ENCODE data around the gene PRR3. TPM values are rescaled to one million over a fixed set of nuclear protein-coding genes. Genes with fewer than 3 reads are reported as not detected.

Gene PRR3
- total and polyA plus RNA-seq, 9 of the 15 experiments (the other 6 are each of a cell fraction or from before 2014, with no cell fraction given) = 23.5 to 59.6 (median 28.8) TPM

DNA sequence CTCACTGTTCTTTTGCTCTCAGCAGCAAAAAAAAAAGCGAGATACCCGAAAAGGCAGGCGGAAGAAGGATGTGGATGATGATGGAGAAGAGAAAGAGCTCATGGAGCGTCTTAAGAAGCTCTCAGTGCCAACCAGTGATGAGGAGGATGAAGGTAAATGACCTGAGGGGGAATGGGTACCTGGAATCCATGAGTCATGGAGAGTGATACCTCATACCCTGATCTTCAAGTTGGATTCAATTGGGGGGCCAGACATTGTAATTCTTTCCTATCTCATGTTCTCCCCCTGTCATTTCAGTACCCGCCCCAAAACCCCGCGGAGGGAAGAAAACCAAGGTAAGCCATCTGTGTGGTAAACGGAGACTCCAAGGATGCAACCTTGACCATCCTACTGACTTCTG lies 21.0 kb downstream of the PRR3 start:
- in situ Hi-C loops (cut with MboI) (no loop called here), intact Hi-C loops (cut with micrococcal nuclease) (no loop called here)
- BruUV-seq (replicated peaks) = no TSS peak
- no peak overlapping the region for H3K9ac ChIP-seq (ENCODE audit: insufficient read depth in 1 of 2, low read depth in 2 of 2, low read length in 2 of 2)
- H3K4me2 ChIP-seq (ENCODE audit: insufficient read depth, low read length) = no peak overlapping the region
- CTCF ChIA-PET (ENCODE audit: low intra/inter-chr PET ratio) = no interaction called here
- H3K4me3 ChIP-seq = no peak overlapping the region
- H3K79me2 ChIP-seq (ENCODE audit: control insufficient read depth, insufficient read depth, low read length) = peaks cover 43% of the 10 kb centered on the region
- no peaks in the 10 kb centered on the region for H3K27me3 ChIP-seq (ENCODE audit: control insufficient read depth in 2 of 2, insufficient read depth in 2 of 2, low read length in 2 of 2)
- WGBS (ENCODE audit: insufficient coverage, low coverage, missing lambda C conversion rate) = 100% methylated on average over 6 of the region's 8 CpGs
- FAIRE-seq = no peak
- H4K20me1 ChIP-seq (replicated peaks; ENCODE audit: control insufficient read depth, insufficient read depth, low read length) = peaks cover 8% of the 10 kb centered on the region; the same call in 1 of the 2 replicates
- peaks cover 10 to 13% of the 10 kb centered on the region in 2 experiments; a peak in 4 of 5 replicates for H3K4me1 ChIP-seq (replicated peaks in 1 of 2; ENCODE audit: control insufficient read depth in 2 of 2, insufficient read depth in 2 of 2, low read length in 2 of 2)
- H3K9me1 ChIP-seq (ENCODE audit: control insufficient read depth, insufficient read depth, low read length) = peaks cover 1% of the 10 kb centered on the region
- TF ChIP-seq KAT7 (CRISPR knock-in tag; IDR thresholded peaks at IDR 0.05; ENCODE audit: borderline replicate concordance) (no peak), FOXP4 (CRISPR knock-in tag; IDR thresholded peaks at IDR 0.05; ENCODE audit: borderline replicate concordance) (no peak), HDAC1 (IDR thresholded peaks at IDR 0.05) (no peak), XRCC4 (IDR thresholded peaks at IDR 0.05; ENCODE audit: extremely low read depth, insufficient read depth, insufficient read length) (no peak), ATF3 (IDR thresholded peaks at IDR 0.05) (no peak), ATF3 (CRISPR knock-in tag; conservative IDR thresholded peaks at IDR 0.05) (no peak), HDAC8 (tag; IDR thresholded peaks at IDR 0.05) (no peak), WHSC1 (IDR thresholded peaks at IDR 0.05; ENCODE audit: low read length) (no peak)
- TF ChIP-seq, protein P1, sequence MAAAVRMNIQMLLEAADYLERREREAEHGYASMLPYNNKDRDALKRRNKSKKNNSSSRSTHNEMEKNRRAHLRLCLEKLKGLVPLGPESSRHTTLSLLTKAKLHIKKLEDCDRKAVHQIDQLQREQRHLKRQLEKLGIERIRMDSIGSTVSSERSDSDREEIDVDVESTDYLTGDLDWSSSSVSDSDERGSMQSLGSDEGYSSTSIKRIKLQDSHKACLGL (CRISPR knock-in tag; IDR thresholded peaks at IDR 0.05; ENCODE audit: borderline replicate concordance, poor library complexity, severe bottlenecking) = no peak
- no peak overlapping the region for H3K27ac ChIP-seq (ENCODE audit: extremely low read depth, low read depth, low read length)
- no peaks in the 10 kb centered on the region for H3K9me3 ChIP-seq (replicated peaks; ENCODE audit: control insufficient read depth, insufficient read depth, low read depth, low read length)
- H2AFZ ChIP-seq (ENCODE audit: low read depth, low read length) = no peak overlapping the region
- H3K36me3 ChIP-seq (ENCODE audit: control insufficient read depth, insufficient read depth, low read length) = peaks cover 92% of the 10 kb centered on the region
- POLR2A ChIA-PET = interaction anchor here (0.6 to 4.7 kb wide), 7 partner anchors 9 to 1169 kb away, joined by 3 to 21 read pairs (median 4); no protein-coding TSS in a partner anchor
- DNase-seq (ENCODE audit: extremely low read depth in 1 of 4, low spot score in 3 of 4) = no peak
- ATAC-seq = no peak
